Testis (tissue), 2 donors: ENCODE measurements around the gene EPB41L1.

Source experiments
- POLR2A ChIP-seq: fragments of 450-650 bp; IDR thresholded peaks from one replicate; pipeline ENCODE4 v1.6.1; 2017; ENCODE audit warnings: antibody characterized with exemption, mild to moderate bottlenecking, moderate library complexity
- TF ChIP-seq, protein P1 (sequence below), 3 experiments: fragments of 450-650 bp in 2 of 3; fragments of 200-600 bp in 1 of 3; sonication (generic) in 1 of 3; IDR thresholded peaks; one replicate each; pipeline ENCODE4 v1.5.1; 2016 to 2019; ENCODE audit warnings: antibody characterized with exemption in 3 of 3, mild to moderate bottlenecking in 2 of 3, moderate library complexity in 1 of 3

DNA sequence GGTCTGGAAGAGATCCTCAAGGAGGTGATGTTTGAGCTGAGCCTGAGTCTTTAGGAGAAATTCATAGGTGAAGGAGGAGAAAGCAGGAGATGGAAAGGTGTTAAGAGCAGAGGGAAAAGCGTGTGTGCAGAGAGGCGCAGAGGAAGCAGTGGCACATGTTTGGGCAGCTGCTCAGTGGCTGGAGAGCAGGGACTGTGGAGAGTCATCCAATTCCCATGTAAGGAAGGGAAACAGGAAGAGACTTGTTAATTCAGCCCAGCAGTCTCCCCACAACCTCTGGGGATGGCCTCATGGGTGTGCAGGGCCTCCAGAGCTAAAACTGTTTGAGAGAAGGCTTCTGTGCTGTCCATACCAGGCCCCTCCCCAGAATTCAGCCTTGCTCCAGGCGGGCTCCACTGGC is 98.0 kb downstream of the EPB41L1 start:
- TF ChIP-seq, protein P1, sequence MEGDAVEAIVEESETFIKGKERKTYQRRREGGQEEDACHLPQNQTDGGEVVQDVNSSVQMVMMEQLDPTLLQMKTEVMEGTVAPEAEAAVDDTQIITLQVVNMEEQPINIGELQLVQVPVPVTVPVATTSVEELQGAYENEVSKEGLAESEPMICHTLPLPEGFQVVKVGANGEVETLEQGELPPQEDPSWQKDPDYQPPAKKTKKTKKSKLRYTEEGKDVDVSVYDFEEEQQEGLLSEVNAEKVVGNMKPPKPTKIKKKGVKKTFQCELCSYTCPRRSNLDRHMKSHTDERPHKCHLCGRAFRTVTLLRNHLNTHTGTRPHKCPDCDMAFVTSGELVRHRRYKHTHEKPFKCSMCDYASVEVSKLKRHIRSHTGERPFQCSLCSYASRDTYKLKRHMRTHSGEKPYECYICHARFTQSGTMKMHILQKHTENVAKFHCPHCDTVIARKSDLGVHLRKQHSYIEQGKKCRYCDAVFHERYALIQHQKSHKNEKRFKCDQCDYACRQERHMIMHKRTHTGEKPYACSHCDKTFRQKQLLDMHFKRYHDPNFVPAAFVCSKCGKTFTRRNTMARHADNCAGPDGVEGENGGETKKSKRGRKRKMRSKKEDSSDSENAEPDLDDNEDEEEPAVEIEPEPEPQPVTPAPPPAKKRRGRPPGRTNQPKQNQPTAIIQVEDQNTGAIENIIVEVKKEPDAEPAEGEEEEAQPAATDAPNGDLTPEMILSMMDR (IDR thresholded peaks at IDR 0.05): no peak
- no peak for TF ChIP-seq POLR2A
